A204.1 (cell line): ENCODE data around the gene CYP46A1.
"Not testable (repeated sequence)": the region's sequence is repeated elsewhere in the genome, so short reads cannot be mapped to it uniquely, and the experiment has no call there.

Experiments
- FAIRE-seq: peaks from 2 replicates; lab custom pipeline; 2012; peaks lifted over from hg19 to GRCh38; lab: Jason Lieb, UNC

Gene CYP46A1

DNA sequence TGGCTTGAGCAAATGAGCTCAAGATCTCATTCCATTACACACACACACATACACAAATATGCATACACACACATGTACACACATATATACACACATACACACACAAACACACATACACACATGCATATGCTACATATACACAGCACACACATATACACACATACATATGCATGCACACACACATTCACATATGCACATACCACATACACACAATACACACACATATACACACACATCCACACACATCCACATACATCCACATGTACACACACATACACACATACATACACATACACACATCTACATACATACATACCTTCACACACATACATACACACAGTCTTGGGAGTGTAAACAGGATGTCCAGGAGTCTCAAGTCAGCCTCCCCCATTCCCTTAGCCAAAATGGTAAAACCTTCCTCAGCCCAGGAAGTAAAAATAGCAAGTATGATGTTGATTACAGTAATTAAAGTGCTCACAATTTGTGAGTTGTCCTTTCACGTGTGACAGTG, 26.4 kb upstream of the CYP46A1 start:
- FAIRE-seq = no peak

- no peak for FAIRE-seq
Measured at GRCh38 chr14:99658218-99658845, 25.8 kb upstream of the CYP46A1 start.

DNA sequence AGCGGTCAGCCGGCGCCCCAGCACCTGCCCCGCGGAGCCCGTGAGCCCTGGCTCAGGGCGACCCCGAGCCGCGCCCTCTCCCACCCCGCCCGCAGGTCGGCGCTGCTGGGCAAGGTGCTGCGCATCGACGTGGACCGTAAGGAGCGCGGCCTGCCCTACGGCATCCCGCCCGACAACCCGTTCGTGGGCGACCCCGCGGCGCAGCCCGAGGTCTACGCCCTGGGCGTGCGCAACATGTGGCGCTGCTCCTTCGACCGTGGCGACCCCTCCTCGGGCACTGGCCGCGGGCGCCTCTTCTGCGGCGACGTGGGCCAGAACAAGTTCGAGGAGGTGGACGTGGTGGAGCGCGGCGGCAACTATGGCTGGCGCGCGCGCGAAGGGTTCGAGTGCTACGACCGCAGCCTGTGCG, 24.8 kb upstream of the CYP46A1 start:
- no peak for FAIRE-seq

DNA sequence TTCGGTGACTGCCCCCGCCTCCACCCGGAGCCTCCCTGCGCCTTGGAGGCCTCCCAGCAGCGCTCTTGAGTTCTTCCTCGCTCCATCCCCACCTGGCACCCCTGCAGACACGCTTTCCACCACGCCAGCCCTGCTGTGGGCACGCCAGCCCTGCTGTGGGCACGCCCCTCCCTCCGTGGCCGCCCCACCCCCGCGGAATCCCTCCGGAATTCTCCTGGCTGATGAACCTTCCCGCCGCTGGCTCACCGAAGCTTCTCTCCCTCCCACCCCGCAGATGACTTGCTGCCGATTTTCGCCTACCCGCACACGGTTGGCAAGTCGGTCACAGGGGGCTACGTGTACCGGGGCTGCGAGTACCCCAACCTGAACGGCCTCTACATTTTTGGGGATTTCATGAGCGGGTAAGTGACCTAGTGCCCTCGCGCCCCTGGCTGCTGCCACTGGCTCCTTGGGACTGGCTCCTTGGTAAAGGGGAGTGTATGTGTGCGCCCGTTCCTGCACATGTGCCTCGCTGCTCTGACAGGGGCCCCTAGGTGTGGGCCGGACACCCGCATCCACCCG, 24.0 kb upstream of the CYP46A1 start:
- FAIRE-seq = no peak

- no peak for FAIRE-seq
Measured at GRCh38 chr14:99660794-99661193, 23.3 kb upstream of the CYP46A1 start.

DNA sequence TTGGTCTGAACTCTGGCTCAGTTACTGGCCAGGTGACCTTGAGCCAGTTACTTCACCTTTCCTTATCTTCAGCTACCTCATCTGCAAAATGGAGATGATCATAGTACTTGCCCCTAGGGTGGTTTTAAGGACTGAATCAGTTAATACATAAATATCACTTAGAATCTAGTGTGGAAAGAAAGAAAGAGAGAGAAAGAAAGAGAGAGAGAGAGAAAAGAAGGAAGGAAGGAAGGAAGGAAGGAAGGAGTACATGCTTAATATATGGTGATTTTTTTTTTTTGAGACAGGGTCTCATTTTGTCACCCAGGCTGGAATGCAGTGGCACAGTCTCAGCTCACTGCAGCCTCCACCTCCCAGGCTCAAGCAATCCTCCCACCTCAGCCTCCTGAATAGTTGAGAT, 22.9 kb upstream of the CYP46A1 start:
- not testable (repeated sequence) for FAIRE-seq

DNA sequence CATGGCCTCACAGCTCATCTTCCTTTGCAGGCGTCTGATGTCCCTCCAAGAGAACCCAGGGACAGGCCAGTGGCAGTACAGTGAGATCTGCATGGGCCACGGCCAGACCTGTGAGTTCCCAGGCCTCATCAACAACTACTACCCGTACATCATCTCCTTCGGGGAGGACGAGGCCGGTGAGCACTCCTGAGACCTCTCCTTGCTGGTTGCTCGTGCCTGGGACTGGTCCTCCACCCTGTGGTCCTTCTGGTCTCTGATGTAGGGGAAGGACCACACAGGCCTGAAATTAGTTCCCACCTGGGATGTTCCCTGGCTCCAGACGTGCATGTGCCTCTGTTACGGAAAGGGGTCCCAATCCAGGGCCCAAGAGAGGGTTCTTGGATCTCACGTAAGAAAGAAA, 21.3 kb upstream of the CYP46A1 start:
- no peak for FAIRE-seq

- FAIRE-seq = no peak
Measured at GRCh38 chr14:99663386-99664057, 20.6 kb upstream of the CYP46A1 start.

DNA sequence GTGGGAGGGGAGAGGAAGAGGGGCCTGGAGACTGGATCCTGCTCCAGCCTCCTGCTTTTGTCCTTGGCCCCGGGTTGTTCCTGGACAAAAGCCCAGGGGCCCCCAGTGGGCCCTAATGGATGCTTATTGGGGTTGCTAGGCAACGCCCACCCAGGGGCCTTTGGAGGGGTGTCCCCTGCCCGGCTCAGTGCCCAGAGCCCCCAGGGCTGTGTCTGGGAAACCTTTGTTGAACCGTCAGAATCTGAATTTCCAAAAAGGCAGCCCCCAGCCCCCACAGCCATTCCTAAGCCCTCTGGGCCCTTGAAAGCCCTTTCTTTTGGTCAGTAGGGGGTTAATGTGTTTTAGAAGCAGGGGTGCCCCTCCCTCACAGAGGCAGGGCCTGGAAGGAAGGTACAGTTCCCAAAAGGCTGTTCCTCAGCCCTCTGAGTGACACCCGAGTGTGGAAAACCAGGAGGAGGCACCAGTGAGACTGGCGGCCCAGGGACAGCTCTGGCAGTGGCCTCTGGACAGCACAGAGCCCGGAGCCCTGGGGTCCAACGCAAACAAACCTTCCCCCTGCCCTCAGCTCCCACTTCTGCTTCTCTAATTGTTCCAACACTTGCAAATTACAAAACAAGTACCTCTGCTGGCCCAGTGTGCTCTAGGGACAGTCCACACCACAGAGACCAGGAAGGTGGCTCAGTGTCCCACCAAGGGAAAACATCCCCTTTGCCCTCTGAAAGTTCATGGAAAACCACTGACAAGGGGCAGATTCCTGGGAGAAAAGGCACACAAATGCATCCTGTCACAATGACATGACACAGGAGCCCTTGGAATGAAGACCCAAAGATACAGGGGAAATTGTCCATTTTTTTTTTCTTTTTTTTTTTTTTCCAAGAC, 19.8 kb upstream of the CYP46A1 start:
- no peak for FAIRE-seq

DNA sequence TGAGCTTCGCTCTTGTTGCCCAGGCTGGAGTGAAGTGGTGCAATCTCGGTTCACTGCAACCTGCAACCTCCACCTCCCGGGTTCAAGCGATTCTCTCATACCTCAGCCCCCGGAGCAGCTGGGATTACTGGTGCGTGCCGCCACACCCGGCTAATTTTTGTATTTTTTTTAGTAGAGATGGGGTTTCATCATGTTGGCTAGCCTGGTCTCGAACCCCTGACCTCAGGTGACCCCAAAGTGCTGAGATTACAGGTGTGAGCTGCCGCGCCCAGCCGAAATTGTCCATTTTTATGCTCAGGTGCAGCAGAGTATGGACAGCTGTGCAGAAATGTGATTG, 19.2 kb upstream of the CYP46A1 start:
- no peak for FAIRE-seq

DNA sequence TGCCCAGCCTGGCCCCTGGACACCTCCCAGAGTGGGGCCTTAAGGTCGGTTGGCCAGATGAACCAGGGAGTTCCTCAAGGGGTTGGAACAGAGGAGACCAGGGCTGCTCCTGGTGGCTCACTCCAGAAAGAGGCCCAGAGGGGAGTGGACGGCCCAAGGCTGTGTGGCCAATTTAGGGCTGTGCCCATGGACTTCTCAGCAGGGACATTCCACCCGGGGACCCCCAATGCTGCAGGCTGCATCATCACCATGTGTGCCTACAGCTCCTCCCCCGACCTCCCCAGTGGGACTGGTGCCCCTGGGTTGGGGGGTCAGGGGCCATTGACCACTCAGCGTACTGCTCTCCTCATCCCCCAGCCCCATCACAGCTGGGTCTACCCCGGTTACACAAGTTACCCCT, 17.6 kb upstream of the CYP46A1 start:
- no peak for FAIRE-seq

- no peak for FAIRE-seq
Measured at GRCh38 chr14:99667045-99667444, 17.1 kb upstream of the CYP46A1 start.

DNA sequence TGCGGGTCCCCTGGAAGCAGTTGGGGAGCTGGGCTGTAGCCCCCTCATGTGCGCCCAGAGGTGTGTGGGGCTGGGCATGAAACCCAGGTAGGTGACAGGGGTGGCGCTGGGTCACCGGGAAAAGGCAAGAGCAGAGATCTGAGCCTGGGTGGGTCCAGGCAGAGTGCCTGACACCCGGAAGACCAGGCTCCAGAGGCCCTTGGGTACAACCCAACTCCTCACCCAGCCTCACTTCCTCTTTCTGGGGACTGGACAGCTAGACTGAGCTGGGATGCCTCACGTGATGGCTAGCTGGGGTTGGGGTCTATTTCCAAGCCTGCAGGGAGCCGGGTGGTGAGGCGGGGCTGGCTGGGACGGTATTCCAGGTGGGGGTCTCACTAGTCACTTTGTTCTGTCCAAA, 16.3 kb upstream of the CYP46A1 start:
- FAIRE-seq = no peak

DNA sequence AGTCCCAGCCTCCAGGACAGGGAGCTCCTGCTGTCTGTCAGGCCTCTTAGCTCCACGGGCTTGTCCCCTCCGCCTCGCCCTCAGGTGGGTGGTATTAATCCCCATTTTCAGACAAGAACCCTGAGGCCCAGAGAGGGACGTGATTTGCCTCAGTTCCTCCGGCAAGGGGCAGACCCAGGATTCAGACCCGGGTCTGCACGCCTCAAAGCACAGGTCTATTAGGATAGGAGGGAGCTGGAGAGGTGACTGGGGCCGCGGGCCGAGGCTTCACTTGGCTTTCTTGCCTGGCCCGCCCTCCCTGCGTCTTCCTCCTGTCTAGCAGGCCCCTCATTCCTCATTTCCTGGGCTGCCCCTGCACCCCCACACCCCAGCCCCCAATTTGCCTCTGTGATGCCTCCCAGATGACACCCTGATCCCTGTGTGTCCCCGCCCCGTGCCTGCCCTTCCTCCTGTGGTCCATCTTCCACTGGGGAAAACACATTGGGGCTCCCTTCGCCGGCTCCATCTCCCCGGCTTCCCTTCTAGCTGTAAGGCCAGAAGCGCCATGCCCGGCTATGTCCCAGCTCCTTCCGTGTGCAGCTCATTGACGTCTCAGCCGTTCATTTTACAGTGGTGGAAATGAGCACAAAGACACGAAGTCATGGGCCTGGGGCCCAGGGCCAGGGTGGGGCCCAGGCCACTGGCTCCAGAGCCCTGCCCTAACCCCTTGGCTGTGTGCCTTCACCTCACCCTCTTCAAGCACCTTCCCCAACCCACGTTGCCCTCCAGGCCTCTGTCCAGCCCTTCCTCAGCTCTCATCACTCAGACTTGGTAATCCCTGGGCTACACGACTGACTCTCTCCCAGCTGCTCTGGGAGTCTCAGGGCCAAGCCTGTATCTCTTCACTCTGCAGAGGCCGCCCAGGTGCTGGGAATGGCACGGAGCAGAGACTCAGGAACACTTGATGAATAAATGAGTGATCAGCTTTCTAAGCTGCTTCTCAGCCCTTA, 15.5 kb upstream of the CYP46A1 start:
- no peak for FAIRE-seq

DNA sequence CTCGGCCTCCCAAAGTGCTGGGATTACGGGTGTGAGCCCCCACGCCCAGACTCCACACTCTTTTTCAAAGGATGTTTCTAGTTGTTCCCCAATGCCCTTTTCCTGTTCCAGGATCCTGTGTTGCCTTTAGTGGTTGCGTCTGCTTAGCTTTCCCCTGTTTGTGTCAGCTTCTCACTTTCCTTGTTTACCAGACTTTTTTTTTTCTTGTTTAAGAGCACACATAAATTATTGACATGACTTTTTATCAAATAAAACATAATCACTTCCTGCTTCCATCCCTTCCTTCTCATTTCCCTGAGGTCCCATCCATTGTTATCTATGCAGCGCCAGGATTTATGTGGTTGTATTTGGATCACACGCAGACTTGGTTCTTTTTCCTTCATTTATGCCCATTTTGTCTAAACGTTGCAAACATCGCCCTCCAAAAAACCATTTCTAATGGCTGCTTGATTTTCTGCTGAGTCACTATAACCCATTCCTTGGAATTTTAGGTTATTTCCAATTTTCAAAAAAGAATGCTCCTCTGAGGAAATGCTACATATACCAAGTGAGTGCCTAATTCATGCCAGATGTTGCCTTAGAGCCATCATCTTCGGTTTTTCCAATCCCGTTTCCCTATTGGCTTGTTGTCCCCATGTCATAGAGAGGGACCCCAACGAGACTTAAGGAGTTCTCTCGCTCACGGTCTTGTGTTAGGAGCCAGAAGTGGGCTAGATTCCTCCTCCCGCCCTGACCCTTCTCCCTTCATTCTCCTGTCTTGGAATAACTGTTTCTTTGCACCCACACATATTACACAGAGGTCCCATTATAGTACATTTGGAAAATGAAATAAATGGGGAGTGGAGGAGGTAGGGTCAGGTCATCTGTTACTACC, 13.5 kb upstream of the CYP46A1 start:
- no peak for FAIRE-seq

- no peak for FAIRE-seq
Measured at GRCh38 chr14:99671235-99672224, 12.6 kb upstream of the CYP46A1 start.

GRCh38 chr14:99672506-99673304, 11.4 kb upstream of the CYP46A1 start:
- FAIRE-seq = no peak

DNA sequence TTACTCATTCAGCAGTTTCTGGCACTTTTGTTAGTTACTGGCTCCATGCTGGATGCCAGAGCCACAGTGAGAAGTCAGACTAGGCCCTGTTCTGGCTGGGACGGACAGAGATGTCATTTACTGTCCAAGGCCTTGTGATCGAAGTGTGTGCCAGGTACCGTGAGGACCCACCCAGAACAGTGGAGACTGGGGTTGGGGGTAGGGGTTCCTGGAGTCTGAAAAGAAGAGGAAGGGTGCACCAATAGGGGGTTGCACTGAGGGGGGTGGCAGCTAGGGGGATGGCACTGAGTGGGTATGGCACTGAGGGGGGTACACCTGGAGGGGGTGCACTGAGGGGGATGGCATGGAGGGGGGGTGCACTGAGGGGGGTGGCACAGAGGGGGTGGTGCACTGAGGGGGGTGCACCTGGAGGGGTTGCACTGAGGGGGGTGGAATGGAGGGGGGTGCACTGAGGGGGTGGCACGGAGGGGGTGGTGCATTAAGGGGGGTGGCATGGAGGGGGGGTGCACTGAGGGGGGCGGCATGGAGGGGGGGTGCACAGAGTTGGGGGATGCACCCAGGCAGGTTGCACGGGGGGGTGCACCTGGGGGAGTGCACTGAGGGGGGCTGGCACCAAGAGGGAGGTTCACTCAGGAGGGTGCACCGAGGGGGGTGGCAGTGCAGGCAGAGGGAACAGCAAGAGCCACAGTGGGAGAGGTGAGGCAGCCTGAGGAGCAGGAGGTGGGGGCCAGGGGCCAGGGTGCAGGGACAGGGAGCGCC, 10.6 kb upstream of the CYP46A1 start:
- no peak for FAIRE-seq
